Measurements from ENCODE around the gene MMD.
"Not testable (repeated sequence)": the region's sequence is repeated elsewhere in the genome, so short reads cannot be mapped to it uniquely, and the experiment has no call there.

MMD gene

GRCh38 chr17:55418369-55419268 is 3.0 kb downstream of the MMD start:
- no peak for DNase-seq

DNA sequence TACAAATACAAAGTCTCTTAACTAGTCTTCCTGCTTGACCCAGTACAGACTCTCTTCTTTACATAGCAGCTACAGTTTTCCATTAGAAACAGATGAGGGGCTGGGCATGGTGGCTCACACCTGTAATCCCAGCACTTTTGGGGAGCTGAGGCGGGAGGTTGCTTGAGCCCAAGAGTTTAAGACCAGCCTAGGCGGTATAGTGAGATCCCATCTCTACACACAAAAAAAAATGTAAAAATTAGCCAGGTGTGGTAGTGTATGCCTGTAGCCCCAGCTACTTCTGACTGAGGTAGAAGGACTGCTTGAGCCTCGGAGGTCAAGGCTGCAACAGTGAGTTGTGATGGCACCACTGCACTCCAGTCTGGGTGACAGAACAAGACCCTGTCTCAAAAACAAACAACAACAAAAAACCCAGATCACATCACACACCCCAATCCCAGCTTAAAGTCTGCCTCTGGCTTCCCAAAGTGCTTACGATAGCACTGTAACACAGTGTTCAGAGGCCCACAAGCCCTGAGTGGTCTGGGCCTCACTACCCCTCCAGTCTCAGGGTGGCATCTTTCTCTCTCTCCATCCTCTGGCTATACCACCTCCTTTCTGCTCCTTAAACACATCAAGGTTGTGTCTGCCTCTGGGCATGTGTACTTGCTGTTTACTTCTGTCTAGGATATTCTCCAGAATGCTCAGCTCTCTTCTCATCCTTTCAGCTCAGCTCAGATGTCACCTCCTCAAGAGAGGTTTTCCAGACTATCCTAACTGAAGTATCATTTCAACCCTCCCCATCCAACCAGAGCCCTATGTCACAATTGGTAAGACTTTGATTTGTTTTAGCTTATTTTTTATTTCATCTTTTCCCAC is 4.0 kb downstream of the MMD start:
- no peak for DNase-seq

GRCh38 chr17:55416470-55417052 is 5.1 kb downstream of the MMD start:
- DNase-seq = peak; percentile 57

DNA sequence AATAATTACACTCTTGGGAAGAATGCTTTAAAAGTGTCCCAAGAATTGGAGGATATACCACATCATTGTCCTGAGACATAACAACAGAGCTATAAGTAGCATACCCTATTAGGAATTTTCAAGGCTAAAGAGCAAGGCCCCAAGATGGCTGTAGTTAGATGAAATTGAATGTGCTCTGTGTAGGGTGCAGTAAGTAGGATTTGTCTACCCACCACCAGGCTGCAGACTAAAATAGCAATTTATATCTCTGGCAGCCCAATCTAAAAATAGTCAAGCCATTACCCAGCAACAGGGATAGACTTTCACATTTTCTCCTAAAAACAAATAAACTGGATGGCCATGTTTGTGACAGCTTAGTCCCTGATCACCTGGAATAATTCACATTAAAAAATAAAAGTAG is 5.6 kb downstream of the MMD start:
- no peak for DNase-seq

- DNase-seq = no peak
Measured at GRCh38 chr17:55414983-55415382, 6.7 kb downstream of the MMD start.

DNA sequence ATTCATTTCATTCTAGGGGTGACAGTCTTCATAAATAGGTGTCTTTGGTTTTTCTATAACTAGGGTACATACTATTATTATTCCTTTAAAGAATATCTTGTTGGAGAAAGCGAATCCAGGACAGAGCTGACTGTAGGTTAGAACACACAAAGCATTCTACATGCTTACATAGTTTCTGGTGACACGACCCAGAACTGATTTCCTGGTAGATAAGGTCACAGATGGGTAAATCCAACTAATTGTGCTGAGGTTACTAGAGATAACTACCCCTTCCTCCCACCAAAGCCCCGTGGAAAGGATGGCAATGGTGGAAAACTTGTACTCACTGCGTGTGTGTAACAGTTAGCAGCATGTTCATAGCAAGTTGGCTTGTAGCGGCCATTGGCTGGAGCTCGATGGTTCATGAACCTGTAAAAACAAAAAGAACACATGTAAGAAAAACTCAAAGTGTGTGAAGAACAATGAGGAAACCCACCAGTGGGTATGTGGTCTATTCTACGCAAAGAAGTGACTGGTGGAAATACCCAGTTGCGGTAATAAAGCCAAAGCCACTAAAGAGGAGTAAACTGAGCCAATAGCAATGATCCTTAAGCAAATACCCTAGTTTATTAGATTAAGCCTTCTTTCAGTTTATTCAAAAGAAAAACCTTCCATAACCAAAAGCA is 7.7 kb downstream of the MMD start:
- DNase-seq = no peak

GRCh38 chr17:55411463-55411855 is 10.2 kb downstream of the MMD start:
- DNase-seq = no peak

DNA sequence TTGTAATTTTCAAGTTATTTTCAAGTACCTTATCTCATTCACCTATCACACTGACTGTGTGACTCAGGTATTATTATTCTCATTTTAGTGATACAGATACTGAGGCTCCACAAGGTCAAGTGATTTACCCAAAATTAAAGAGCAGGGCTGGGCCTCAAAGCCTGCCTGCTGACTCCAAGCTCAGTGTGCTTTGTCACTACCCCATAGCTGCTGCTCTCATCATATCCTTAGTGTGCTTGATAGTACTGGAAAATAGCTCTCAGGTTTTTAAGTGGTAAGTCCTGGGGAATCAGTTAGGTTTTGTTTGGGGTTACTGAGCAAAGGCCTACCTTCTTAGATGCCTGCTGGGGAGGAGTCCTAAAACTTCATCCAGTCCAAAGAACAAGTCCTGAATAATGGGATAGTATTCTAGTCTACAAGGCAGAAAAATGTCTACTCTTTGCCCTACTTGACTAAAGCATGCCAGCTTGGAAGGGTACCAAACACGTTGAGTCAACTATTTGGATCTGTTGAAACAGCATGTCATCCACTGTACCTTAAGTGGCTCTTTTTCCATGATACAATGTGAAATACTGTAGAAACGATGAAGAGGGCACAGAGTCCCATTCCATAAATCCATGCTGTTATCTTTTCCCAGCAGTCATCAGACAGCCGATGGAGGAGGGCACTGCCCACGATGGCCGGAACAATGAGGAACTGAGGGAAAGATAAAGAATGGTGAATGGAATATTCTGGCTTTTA is 10.7 kb downstream of the MMD start:
- DNase-seq = no peak

DNA sequence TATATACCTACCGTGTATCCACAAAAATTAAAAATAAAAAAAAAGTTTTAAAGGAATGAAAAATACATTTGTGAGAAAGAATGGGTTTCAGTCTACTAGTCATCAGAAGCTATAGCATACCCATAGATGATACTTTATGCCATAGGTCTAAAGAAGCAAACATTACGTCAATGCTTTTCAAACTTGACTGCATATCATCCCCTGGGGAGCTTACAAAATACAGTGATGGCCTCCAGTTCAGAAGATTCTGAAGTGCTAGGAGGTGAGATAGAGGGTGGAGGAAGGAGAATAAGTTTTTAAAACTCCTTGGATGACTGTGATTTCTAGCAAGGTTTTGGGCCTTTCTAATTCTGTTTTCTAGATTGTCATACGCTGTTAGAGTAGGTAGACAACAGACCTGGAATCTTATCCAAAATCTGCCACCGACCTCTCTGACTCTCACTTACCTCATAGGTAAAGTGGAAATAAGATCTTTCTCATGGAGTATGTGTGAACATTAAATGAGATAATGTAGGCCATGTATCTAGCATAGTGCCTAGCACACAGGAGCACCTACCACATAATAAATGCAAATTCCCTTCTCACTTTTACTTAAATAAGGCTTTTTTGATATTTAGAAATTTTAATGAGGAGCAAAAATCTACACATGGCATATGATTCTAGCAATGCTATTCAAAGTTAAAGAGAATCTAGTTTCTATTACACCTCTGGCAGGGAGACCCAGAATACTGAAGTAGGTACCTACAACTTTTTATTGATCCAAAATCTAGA is 12.4 kb downstream of the MMD start:
- DNase-seq = no peak

DNA sequence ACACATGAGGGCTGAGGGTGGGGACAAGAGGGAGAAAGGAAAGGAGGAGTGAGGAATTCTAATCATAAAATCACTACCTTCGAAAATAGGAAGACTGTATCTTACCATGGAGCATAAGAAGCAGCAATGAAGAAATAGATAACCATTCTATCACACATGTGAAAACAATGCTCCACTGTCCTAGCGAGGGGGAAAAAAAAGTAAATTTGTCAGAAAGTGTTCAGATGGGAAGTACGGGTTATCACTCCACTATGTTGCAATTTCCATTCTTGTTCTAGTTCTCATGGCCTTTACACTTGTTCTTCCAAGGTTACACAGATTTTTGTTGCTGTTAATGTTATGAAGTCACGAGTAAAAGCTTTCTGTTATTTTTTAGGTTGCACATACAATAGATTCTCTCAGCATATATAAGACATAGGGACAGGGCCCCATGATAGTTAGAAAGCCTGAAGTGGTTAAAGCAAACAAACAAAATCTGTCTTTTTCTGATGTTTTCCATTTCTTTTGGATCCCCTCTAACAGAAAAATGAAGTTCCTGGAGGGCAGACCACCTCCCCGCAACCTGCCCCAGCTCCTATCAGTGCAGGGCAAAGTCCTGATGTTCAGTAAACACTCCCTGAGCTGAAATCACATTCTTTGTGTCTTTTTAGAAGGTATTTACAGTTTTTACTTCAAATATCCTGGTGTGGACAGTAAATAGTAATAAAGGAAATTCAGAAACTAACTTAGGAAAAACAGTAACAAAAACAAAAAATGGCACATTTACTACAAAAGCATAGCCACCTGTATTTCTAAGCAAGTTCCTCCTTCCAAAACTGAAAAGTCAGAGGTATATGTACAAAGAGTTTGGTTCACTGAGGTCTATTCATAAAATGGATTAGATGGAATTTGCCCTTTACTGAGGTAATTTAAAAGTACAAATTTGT is 13.7 kb downstream of the MMD start:
- no peak for DNase-seq

DNA sequence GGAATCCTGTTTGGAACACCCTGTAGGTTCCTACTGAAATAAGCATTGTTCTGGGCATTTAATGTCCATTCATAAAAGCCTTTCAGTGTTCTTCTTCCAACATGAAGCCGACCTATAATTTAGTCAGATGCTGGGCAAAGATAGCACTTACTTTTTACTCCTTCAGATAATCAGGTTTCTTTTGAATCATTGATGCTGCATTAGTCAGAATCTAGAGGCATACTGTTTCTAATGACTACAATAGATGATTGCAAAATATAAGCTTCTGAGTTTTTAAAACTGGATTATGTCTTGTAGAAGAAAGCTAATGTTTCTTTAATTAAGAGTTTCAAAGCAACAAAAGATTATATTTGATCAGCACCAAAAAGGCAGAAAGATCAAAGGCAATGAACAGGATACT is 16.0 kb downstream of the MMD start:
- DNase-seq = no peak

- DNase-seq = not testable (repeated sequence)
Measured at GRCh38 chr17:55404197-55404596, 17.4 kb downstream of the MMD start.

GRCh38 chr17:55402374-55402773 is 19.3 kb downstream of the MMD start:
- DNase-seq = no peak

DNA sequence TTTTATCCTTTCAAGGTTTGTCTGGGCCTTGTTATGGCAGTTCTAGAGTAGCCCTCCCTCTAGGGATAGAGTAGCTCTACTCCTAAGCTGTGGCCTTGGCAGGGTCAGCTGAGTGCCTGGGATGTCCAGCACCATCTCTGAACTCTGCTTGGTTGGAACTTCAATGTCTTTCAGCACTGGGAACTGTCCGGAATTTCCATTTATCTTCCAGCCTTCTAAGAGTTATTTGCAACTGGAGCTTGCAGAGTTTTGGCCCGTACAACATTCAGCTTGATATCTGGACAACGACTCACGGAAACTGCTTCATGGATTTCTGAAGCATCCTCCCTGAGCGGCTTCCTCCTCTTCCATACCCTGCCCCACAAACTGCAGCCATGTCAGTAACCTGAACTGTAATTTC is 22.9 kb downstream of the MMD start:
- no peak for DNase-seq

- no peak for DNase-seq
Measured at GRCh38 chr17:55395803-55396505, 25.7 kb downstream of the MMD start.

- DNase-seq = peak; percentile 68
Measured at GRCh38 chr17:55394357-55395021, 27.1 kb downstream of the MMD start.

DNA sequence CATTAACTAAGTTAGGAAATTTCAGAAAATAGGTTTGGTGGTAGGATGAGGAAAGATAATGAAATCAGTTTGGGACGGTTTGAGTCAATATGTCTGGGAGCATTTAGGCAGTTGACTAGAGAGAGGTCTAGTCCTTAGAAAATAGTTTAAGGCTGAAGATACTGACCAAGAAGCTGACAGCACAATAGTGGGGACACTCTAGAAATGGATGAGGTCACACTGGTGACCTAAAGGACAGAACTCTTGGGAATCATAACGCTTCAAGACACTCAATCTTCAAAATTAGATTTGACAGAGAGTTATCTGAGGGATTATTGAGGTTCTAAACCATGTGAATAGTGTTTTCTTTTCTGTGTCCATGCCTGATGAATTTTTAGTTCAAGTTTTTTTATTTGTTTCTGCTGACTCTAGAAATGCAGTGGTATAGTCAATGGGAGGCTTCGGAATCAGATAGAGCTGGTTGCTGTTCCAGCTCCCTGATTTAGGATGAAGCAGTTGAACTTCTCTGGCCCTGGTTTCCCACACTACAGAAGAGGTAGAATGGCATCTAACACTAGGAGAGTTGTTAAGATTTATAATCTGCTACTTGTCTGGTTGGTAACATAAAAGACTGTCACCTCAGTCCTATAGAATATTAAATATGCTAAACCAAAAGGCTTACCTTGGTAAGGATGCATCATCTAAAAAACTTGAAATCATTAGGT is 29.7 kb downstream of the MMD start:
- no peak for DNase-seq

- no peak for DNase-seq
Measured at GRCh38 chr17:55391244-55391757, 30.3 kb downstream of the MMD start.
